C4-2B (cell line): ENCODE results near the gene ARHGEF28.

Experiments used
- H3K27ac ChIP-seq: fragments of 450-650 bp; 2 replicates; pipeline ENCODE4 v1.5.1; 2017
- CTCF ChIP-seq: fragments of 450-650 bp; conservative IDR thresholded peaks from 2 replicates; pipeline ENCODE4 v1.5.1; 2017; ENCODE audit warnings: mild to moderate bottlenecking
- ZFX ChIP-seq: fragments of 450-650 bp; IDR thresholded peaks from 2 replicates; pipeline ENCODE4 v1.6.1; 2017

ARHGEF28 gene

GRCh38 chr5:73808911-73809310 lies 182.9 kb downstream of the ARHGEF28 start:
- no peak overlapping the region for H3K27ac ChIP-seq
- TF ChIP-seq CTCF (no peak), ZFX (no peak)

- H3K27ac ChIP-seq: no peak overlapping the region
- TF ChIP-seq CTCF (no peak), ZFX (no peak)
Measured at GRCh38 chr5:73810429-73810828, 184.4 kb downstream of the ARHGEF28 start.

- H3K27ac ChIP-seq: no peak overlapping the region
- TF ChIP-seq ZFX (no peak), CTCF (no peak)
Measured at GRCh38 chr5:73812457-73812856, 186.5 kb downstream of the ARHGEF28 start.

GRCh38 chr5:73812962-73813588 lies 187.1 kb downstream of the ARHGEF28 start:
- no peak for TF ChIP-seq CTCF
- no peak overlapping the region for H3K27ac ChIP-seq

GRCh38 chr5:73814233-73814846 lies 188.3 kb downstream of the ARHGEF28 start:
- no peak overlapping the region for H3K27ac ChIP-seq
- TF ChIP-seq ZFX: no peak
- no peak for TF ChIP-seq CTCF

- H3K27ac ChIP-seq: no peak overlapping the region
Measured at GRCh38 chr5:73815631-73816030, 189.6 kb downstream of the ARHGEF28 start.

More at GRCh38 chr5:73815631-73816030, 189.6 kb downstream of the ARHGEF28 start:
- TF ChIP-seq ZFX (no peak), CTCF (no peak)
